ENCODE data around the gene HMOX1.
"Not testable (repeated sequence)": the region's sequence is repeated elsewhere in the genome, so short reads cannot be mapped to it uniquely, and the experiment has no call there.

Gene HMOX1

DNA sequence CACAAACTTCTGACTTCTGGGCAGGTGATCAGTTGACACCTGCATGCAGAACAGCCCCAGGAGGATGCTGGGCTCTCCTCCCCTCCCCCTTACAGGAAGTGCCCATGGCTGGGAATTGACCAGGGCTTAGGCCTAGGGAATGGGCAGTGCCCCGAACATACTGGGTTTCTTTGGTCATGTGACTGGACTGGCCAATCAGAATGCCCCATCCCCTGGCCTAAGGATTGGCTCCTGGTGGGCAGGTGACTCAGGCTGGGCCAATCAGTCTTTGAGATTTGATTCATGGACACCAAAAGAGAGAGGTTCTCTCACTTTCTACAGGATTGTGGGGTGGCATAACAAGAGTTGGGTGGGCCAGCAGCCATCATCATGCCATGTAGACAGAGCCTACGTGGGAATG is 56.2 kb downstream of the HMOX1 start:
- no peak for DNase-seq

DNA sequence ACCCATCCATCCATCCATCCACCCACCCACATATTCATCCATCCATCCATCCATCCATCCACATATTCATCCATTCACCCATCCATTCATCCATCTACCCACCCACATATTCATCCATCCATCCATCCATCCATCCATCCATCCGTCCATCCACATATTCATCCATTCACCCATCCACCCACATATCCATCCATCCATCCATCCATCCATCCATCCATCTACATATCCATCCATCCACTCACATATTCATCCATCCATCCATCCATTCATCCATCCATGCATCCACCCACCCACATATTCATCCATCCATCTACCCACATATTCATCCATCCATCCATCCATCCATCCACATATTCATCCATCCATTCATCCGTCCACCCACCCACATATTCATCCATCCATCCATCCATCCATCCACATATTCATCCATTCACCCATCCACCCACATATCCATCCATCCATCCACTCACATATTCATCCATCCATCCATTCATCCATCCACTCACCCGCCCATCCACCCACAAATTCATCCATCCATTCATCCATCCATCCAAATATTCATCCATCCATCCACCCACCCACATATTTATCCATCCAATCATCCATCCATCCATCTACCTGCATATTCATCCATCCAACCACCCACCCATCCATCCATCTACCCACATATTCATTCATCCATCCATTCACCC is 57.9 kb downstream of the HMOX1 start:
- DNase-seq: not testable (repeated sequence)

DNA sequence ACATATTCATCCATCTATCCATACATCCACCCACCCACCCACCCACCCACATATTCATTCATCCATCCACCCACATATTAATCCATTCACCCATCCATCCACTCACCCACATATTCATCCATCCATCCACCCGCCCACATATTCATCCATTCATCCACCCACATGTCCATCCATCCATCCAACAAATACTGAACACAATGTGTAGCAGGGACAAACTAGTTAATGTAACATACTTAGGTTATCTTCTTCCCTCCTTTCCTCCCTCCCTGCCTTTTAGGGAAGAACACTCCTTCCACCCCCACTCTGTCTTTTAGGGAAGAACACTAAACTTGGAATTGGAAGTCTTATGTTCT is 58.4 kb downstream of the HMOX1 start:
- DNase-seq: no peak

DNA sequence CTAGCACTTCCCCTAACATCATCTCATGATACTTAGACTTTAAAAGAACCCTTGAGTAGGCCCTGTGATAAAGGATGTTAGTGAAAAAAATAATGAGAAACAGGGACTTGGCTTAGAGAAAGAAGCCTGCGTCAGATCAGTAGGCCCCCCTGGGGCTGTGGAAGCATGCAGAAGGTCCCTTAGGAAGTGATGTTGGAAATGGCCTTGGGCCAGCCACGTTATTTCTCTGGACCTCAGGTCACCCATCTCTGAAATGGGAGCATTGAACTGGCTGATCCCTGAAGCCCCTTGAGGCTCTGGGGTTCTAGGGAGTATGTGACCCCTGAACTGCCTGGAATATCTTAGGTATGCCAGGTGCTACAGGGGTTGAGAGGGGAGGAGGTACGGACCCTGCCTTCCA is 59.2 kb downstream of the HMOX1 start:
- DNase-seq: no peak

DNA sequence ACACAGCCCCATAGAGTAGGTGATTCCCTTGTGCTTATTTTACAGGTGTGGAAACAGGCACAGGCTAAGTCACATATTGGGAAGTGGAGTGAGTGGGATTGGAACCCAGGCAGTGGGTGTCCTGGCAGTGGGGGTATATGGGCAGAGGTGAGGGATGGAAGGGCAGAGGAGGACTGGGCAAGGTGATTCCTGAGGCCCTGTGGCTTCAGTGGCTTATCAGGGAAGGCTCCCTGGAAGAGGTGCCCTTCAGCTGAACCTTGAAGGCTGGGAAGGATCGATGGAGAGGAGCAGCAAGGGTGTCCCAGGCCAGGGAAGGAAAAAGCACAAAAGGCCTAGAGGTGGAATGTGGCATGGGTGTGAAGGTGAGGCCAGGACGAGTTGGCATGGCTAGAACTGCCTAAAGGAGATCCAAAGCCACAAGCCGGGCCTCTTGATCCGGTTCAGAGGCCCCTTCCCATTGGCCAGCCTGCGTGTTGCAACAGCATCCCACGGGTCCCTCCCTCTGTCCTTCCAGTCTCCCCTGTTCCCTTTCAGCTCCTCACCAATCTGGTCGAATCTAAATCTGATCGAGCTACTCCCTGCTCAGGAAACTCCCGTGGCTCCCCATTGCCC is 60.7 kb downstream of the HMOX1 start:
- no peak for DNase-seq

DNA sequence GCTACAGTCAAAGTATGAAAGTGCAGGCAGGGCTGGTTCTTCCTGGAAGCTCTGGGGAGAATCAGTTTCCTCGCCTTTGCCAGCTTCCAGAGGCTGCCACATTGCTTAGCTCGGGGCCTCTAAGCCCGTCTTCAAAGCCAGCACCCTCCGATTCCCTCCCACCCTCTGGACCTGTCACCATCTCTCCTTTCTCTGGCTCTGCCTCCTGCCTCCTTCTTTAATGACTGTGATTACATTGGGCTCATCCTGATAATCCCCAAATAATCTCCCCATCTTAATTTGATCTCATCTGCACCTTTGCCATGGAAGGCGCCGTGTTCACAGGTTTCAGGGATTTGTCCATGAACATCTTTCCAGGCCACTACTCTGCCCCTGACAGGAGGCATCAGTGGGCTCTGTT is 61.6 kb downstream of the HMOX1 start:
- DNase-seq: no peak

- DNase-seq: no peak
Measured at GRCh38 chr22:35443338-35443737, 62.4 kb downstream of the HMOX1 start.
